NCI-H1436 treated with DMSO at 0.1 percent for 48 hours (cell line): ENCODE results near the gene ASTN2.

Experiments used
- DNase-seq: peaks from one replicate; lab custom pipeline; 2025; lab: John Stamatoyannopoulos, UW

ASTN2 gene

DNA sequence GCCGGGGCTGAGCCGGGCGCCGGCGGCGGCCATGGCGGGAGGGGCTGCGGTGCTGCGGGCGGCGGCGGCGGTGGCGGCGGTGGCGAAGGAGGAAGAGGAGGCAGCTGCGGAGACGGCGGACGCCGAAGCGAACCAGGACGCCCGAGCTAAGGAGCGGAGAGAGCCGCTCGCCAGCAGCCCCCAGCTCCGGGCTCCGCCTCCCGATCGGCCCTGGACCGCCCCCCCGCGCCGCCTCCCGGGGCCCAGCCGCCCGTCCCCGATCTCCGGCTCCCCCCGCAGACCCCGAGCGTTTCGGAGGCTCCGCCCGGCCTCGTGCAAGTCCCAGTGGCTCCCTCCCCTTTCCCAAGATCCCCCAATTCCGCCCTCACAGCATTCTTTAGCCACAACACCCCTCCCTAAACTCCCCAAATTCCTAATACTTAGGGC is at the start of gene ASTN2:
ASTN2 (minus strand) TSS at position 152 of the 426 bp plus-strand sequence; CDS start at position 33, 119 bp downstream.
- DNase-seq = no peak

DNA sequence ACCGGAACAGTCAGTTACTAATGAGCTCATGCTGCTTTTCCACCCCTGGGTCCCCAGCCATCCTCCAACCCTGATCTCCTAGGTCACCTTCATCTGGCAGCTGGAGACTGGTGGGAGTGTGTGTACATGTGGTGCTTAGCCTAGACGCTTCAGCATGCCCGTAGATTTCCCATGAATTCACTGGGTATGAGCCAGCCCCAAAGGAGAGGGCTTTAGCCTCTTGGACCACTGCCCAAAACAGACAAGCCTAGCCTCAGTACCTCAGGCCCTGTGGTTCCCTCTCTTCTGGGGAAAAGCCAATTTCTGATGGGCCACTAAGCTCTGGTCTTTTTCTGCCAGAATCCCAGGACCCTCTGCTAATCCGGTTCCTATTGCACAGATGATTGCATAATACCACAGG is 48.0 kb upstream of the ASTN2 start:
- no peak for DNase-seq

- no peak for DNase-seq
Observed at GRCh38 chr9:117461386-117461785, 46.5 kb upstream of the ASTN2 start.

GRCh38 chr9:117460743-117461142 is 45.9 kb upstream of the ASTN2 start:
- no peak for DNase-seq

DNA sequence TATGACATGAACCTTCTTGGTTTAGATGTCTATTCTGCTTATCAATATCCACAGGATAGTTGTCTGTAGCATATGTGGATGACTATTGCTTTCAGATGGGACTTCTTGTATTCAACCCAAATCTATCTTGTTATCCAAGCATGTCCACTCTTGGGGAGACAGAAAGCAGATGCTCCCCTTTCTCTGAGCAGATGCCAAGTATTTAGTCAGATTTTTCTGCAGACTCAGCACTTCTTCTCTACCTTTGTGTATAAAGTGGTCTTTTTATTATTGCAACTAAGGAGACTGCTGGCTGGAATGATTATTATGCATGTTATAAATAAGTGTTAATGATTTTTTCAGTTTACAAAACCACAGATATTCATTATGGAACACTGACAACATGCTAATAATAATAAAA is 45.1 kb upstream of the ASTN2 start:
- no peak for DNase-seq

- no peak for DNase-seq
Observed at GRCh38 chr9:117458066-117458465, 43.2 kb upstream of the ASTN2 start.

DNA sequence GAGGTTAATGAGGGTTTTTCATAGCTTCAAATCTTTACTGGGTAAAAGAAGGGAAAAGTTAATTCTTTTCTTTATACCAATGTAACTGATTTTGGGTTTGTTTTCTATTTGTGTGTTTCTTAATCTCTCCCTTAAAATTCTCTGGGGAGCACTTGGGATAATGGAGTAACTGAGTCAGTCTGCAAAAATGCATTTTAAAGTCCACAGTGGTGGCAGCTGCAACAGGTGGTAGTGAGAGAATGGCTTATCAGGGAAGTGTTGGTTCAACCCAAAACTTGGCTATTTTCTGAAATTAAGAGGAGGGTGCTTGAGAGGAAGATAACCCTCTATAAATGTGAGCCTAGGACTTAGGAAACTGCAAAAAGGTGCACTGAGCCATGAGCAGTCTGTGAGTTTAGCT is 39.9 kb upstream of the ASTN2 start:
- DNase-seq = no peak

DNA sequence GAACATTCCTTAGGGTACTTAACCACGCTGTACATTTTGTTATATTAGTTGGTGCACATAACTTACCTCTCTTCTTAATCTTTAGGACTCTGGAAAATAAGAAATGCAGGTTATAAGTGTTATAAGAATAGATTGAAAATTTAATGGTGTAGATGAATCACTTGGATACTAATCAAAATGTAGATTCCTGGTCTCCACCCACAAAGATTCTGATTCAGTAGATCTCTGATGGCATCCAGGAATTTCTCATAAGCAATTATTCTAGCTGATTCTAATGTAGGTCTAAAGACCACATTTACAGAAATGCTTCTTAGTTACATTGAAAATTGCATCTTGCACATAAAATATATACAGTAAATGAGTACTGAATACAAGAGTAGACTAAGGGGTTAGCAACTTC is 38.9 kb upstream of the ASTN2 start:
- no peak for DNase-seq

GRCh38 chr9:117451311-117451710 is 36.5 kb upstream of the ASTN2 start:
- no peak for DNase-seq

DNA sequence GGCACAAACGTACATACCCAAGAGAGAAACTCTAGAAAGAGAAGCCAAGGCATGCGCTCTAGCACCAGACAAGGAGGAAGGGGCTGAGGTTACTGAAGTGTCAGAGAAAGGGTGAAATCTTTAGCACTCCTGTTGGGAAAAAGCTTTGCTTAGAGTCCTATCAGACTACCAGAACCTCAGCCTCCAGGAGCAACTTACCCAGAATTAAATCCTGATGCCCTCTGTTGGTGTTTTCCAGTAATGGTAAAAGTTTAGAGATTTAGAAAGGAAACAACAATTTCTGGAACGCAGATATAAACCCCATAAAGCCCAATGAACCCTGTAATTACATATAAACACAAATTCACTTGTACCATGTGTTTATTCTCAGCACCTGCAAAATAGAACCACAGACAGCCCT is 33.2 kb upstream of the ASTN2 start:
- no peak for DNase-seq

DNA sequence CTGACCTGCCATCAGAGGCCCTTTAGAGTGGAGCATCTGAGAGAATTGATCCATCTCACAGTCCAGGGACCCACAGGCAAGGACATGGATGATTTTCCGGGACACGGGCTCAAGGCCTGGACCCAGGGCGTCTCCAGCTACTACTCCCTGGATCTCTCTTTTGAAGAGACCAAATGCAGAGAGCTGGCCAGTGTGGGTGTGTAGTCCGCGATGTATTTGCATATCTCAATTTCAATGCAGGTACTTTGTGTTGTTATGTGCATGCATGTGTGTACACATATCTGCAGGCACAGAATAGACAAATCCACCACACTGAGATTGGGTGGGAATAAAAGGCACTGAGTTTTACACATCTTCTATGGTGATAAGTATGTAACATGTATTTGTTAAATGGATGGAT is 30.8 kb upstream of the ASTN2 start:
- no peak for DNase-seq

DNA sequence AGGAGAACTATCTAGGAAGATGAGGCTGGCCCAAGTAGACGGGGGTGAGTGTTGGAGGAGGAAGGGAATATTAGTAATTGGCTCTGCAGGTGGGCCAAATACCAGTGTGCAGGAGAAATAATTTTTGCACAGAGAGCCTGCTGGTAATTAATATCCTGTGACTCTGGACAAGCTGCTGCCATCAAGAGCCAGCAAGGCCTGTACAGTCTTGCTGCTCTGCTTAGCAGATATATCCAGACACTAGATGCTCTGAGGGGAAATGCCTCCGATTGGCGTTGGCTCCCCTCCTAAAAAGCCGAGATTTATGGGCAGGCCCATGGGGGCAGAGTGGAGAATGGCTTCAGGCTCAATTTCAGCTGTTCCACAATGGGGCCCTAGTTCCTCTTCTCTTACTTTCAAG is 29.6 kb upstream of the ASTN2 start:
- no peak for DNase-seq

DNA sequence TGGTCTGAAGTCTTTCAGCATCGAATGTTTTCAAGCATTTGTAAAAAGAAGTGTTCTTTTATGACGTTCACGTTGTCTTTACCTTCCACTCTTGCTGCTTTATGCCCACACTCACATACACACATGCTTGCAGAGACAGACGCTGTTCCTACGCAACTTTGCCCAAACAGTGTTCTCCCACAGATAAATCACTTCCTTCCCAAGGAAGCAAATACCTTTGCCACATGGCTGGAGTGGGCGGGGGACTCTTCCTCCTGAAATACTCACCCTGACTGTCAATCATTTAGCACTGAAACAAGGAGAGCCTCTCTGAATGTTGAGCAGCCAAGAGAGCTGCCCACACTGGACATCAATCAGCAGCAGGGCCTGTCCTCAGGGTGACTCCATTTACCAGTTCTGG is 22.4 kb upstream of the ASTN2 start:
- no peak for DNase-seq

DNA sequence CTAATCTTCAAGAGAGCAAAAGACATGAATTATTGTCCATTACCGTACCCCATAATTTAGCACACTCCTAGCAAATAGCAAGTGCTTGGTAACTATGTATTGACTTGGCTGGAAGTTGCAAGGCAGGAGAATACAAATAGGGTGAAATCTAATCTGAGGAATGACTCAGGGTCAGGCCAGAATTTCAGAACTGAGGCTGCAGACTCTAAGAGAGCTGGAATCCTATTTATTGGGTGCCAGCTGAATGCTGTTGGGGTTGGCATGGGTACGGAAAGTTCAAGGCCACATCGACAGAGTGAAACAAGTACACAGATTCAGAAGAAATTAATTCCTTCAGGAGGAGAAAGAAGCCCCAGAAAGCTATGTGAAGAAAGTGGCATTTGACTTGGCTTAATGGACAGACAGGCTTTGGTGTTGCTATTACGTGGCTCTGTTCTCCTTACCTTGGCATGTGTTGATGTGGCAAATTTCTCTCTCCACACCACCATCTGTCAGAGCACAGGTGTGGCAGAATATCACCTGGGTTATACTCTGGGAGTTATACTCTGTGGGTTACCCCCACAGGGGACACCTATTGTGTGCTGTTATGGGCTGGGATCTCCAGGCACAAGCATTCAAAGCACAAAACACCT is 20.9 kb upstream of the ASTN2 start:
- DNase-seq = no peak

GRCh38 chr9:117434566-117434965 is 19.7 kb upstream of the ASTN2 start:
- DNase-seq = no peak

- DNase-seq = no peak
Observed at GRCh38 chr9:117430813-117431212, 16.0 kb upstream of the ASTN2 start.

- no peak for DNase-seq
Observed at GRCh38 chr9:117427357-117427913, 12.6 kb upstream of the ASTN2 start.

DNA sequence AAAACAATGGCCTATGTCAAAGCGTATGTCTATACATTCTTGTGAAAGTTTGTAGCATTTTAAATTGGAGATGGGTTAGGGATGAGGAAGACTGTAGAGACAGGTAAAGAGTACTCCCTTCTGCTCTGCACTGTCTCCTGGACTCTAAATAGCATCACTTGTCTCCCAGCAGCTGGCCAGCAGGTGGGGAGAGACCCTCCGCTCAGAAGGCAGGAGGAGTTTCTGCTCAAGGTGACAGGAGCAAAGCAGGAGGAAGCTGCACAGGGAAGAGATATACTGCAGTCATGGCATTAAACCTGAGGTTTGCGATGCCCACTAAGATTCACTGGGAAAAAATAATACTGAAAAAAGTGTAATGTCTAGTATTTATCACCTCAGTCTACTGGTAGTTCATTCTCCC is 10.7 kb upstream of the ASTN2 start:
- no peak for DNase-seq

DNA sequence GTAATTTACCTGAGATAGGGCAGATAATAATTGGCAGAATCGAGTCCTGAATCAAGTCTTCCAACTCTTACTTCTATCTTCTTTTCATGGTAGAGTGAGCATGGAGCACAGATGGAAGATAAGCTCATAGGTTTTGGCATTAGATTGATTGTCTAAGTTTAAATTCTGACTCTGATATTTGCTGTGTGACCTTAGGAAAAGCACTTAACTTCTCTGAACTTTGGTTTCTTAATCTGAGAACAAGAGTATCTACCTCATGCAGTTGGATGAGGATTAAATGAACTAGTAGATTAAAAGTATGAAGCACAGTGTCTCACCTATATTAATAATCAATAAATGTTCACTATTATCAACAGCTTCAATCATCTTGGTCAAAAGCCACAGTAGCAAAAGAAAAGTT is 9.4 kb upstream of the ASTN2 start:
- DNase-seq = no peak

DNA sequence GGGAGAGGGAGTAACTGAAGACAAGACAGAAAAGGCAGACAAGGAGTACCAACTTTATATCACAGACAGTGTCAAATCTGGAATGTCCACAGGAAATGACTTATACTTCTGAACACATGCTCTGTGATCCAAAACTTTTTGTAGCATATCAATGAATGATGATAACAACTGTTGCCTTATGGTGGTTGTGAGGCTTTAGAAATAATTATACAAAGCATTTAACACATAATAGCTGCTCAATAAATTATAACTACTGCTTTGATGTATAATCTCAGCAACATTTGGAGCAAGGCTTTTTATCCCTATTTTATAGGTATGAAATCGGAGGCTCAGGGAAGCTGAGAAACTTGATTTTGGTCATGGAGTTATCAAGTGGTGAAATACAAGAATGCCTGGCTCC is 3.3 kb upstream of the ASTN2 start:
- no peak for DNase-seq

GRCh38 chr9:117416856-117417255 is 2.0 kb upstream of the ASTN2 start:
- no peak for DNase-seq

GRCh38 chr9:117415358-117415914 is 579 bp upstream of the ASTN2 start:
- DNase-seq = no peak

- no peak for DNase-seq
Observed at GRCh38 chr9:117414220-117414905, 494 bp downstream of the ASTN2 start.
